Activated CD8-positive, alpha-beta memory T cell treated with anti-CD3 and anti-CD28 coated beads for 1 hour (primary cell): ENCODE measurements around the gene SLC13A5.

Experiments
- DNase-seq, 2 donors: peaks; one replicate each; pipeline ENCODE4 v3.0.0-alpha.2; 2020; ENCODE audit warnings: low read depth in 1 of 2; ENCODE audit errors: extremely low read depth in 1 of 2

The SLC13A5 gene

GRCh38 chr17:6639586-6640535, 73.3 kb downstream of the SLC13A5 start:
- DNase-seq = no peak

- DNase-seq = no peak
Measured at GRCh38 chr17:6639014-6639585, 74.1 kb downstream of the SLC13A5 start.

GRCh38 chr17:6638046-6638908, 74.9 kb downstream of the SLC13A5 start:
- no peak for DNase-seq

GRCh38 chr17:6637458-6637840, 75.7 kb downstream of the SLC13A5 start:
- no peak for DNase-seq

GRCh38 chr17:6636616-6637457, 76.3 kb downstream of the SLC13A5 start:
- no peak for DNase-seq

- no peak for DNase-seq
Measured at GRCh38 chr17:6636105-6636504, 77.1 kb downstream of the SLC13A5 start.
